GM12878 (cell line): Measurements from ENCODE around the gene GUCY2D. TPM values are rescaled to one million over a fixed set of nuclear protein-coding genes. Genes with fewer than 3 reads are reported as not detected.

Source experiments
- BCLAF1 ChIP-seq: fragments of 450-650 bp; IDR thresholded peaks from 2 replicates; pipeline ENCODE4 v1.6.1; 2017; ENCODE audit warnings: antibody characterized with exemption, mild to moderate bottlenecking, moderate library complexity
- BMI1 ChIP-seq: fragments of 450-650 bp; IDR thresholded peaks from 2 replicates; pipeline ENCODE4 v1.6.1; 2016; ENCODE audit warnings: mild to moderate bottlenecking, moderate library complexity, borderline replicate concordance
- MEF2A ChIP-seq: IDR thresholded peaks from 2 replicates; pipeline ENCODE4 v1.6.1; 2011; ENCODE audit warnings: low read depth, mild to moderate bottlenecking, low read length, moderate library complexity; ENCODE audit not compliant: insufficient read depth
- MYB ChIP-seq: fragments of 150-350 bp; IDR thresholded peaks from 2 replicates; pipeline ENCODE4 v1.6.1; 2014; ENCODE audit warnings: mild to moderate bottlenecking, low read depth, low read length, borderline replicate concordance
- polyA plus RNA-seq, 11 experiments: library from polyadenylated mRNA; depleted of rRNA in 4 of 11; unstranded in 6 of 11; stranded (reverse) in 5 of 11; fragments of >200 nt; fragmentation: Nextera tagmentation in 4 of 11; fragmentation: Illumina TruSeq in 1 of 11; extraction: Ambion mirVana in 4 of 11; extraction: Trizol in 1 of 11; gene quantifications; 1 replicate in 1 of 11; 2 replicates in 10 of 11; pipeline versions ENCODE4 v1.2.1 to v1.2.3, GENCODE V29; 2011 to 2016; ENCODE audit warnings: inconsistent platforms in 2 of 11, missing spikeins in 2 of 11, low read depth in 1 of 11
- total RNA-seq, 4 experiments: library from RNA; depleted of rRNA in 3 of 4; stranded (reverse); fragments of >200 nt in 3 of 4; fragmentation: Illumina TruSeq in 1 of 4; extraction: Trizol in 1 of 4; gene quantifications; 2 replicates each; pipeline versions ENCODE4 v1.2.1 to v1.2.3, GENCODE V29; 2013 to 2021
- TF ChIP-seq, protein P1 (sequence below): fragments of 150-350 bp; IDR thresholded peaks from 2 replicates; pipeline ENCODE4 v1.6.1; 2016; ENCODE audit warnings: low read depth, low read length

GUCY2D gene
- total and polyA plus RNA-seq, 10 of the 15 experiments (the other 5 are each of a cell fraction or from before 2014, with no cell fraction given): not detected

- TF ChIP-seq BCLAF1 (no peak), MEF2A (no peak), BMI1 (no peak), MYB (no peak)
- TF ChIP-seq, protein P1, sequence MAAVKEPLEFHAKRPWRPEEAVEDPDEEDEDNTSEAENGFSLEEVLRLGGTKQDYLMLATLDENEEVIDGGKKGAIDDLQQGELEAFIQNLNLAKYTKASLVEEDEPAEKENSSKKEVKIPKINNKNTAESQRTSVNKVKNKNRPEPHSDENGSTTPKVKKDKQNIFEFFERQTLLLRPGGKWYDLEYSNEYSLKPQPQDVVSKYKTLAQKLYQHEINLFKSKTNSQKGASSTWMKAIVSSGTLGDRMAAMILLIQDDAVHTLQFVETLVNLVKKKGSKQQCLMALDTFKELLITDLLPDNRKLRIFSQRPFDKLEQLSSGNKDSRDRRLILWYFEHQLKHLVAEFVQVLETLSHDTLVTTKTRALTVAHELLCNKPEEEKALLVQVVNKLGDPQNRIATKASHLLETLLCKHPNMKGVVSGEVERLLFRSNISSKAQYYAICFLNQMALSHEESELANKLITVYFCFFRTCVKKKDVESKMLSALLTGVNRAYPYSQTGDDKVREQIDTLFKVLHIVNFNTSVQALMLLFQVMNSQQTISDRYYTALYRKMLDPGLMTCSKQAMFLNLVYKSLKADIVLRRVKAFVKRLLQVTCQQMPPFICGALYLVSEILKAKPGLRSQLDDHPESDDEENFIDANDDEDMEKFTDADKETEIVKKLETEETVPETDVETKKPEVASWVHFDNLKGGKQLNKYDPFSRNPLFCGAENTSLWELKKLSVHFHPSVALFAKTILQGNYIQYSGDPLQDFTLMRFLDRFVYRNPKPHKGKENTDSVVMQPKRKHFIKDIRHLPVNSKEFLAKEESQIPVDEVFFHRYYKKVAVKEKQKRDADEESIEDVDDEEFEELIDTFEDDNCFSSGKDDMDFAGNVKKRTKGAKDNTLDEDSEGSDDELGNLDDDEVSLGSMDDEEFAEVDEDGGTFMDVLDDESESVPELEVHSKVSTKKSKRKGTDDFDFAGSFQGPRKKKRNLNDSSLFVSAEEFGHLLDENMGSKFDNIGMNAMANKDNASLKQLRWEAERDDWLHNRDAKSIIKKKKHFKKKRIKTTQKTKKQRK: no peak
Observed at GRCh38 chr17:8019166-8019565, 16.8 kb downstream of the GUCY2D start (continued).
